Measurements from ENCODE around the gene ZP4.

DNA sequence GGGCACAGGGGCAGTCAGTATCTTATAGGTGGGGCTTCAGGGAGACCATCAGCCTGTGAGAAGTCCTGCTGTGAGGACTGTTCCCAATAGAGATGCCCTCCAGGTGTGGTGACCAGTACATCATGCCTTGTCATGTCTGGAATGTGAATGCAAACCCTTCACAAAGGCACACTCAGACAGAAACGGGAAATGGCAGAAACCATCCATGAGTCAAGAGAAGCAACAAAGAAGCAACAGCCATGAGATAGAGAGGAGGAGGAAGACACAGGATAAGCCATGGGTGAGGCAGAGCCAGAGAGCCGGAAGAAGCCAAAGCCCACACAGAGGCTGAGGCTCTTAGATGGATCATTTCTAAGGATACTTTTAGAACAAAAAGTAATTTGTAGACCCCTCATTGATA lies 20.1 kb upstream of the ZP4 start:
- TF ChIP-seq POLR2A (IDR thresholded peaks at IDR 0.05): no peak
- TF ChIP-seq, protein P1, sequence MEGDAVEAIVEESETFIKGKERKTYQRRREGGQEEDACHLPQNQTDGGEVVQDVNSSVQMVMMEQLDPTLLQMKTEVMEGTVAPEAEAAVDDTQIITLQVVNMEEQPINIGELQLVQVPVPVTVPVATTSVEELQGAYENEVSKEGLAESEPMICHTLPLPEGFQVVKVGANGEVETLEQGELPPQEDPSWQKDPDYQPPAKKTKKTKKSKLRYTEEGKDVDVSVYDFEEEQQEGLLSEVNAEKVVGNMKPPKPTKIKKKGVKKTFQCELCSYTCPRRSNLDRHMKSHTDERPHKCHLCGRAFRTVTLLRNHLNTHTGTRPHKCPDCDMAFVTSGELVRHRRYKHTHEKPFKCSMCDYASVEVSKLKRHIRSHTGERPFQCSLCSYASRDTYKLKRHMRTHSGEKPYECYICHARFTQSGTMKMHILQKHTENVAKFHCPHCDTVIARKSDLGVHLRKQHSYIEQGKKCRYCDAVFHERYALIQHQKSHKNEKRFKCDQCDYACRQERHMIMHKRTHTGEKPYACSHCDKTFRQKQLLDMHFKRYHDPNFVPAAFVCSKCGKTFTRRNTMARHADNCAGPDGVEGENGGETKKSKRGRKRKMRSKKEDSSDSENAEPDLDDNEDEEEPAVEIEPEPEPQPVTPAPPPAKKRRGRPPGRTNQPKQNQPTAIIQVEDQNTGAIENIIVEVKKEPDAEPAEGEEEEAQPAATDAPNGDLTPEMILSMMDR (IDR thresholded peaks at IDR 0.05): no peak
- no peak for TF ChIP-seq POLR2AphosphoS5 (IDR thresholded peaks at IDR 0.05)

Data from prostate gland (tissue), 2 donors.